ENCODE results near the gene IL6ST. TPM values are rescaled to one million over a fixed set of nuclear protein-coding genes. Genes with fewer than 3 reads are reported as not detected.
A peak's percentile ranks its signal among the peaks of the same experiment; 100 is the strongest.

Gene IL6ST
- total RNA-seq, 2 donors from 2014 or later, result 52.7 to 55.4 TPM

DNA sequence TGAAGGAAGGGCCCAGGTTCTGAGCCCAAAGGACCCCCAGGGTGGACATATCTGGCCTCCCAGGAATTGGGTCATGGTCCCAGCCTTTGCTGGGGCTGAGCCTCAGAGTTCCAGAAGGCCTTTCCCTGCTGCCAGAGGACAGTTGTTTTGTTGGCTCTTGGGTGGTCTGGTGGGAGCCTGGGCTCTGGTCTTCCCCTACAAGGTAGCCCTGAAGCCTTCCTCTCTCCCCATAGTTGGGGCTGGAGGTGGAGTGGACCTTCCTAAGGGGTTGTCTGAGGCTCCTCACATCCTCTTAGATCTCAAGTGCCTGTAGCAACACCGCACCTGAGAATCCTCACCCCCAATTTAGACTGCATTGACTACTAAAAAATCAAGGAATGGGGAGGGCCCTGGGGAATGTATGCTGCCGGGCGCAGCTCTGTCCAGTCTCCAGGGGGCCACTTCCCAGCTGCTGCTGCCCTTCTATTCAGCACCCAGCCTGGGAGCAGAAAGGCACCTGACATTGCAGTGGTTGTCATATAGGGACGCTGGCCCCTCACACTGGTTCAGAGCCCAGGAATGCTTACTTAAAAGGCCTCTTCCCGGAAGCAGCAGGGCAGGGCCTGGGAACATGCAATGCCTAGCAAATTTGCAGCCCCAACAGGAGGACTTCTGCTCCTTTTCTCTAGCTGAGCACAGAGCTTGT is 77.2 kb downstream of the IL6ST start:
- H3K4me3 Mint-ChIP-seq, result no peak overlapping the region
- DNase-seq (ENCODE audit: low spot score) (no peak), ATAC-seq (no peak)
- H3K27me3 Mint-ChIP-seq, result peaks cover 0 to 4% of the 10 kb centered on the region in 2 donors
- H3K9me3 Mint-ChIP-seq, result no peaks in the 10 kb centered on the region
- H3K4me1 Mint-ChIP-seq (ENCODE audit: low read depth in 2 of 2), result no peaks in the 10 kb centered on the region
- H3K27ac Mint-ChIP-seq, result no peak overlapping the region
- H3K36me3 Mint-ChIP-seq, result no peaks in the 10 kb centered on the region

DNA sequence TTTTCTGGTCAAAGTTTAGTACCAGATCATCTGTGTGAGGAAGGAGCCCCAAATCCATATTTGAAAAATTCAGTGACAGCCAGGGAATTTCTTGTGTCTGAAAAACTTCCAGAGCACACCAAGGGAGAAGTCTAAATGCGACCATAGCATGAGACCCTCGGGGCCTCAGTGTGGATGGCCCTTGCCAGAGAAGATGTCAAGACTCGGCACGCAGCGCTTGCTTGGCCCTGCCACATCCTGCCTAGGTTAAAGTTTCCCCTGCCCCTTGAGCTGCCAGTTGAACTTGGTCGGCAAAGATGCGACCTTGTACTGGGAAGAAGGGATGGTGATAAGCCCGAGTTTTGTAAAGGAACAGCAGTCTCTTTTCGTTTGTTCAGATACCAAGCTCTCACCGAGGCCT is 77.8 kb downstream of the IL6ST start:
- H3K27ac Mint-ChIP-seq, result no peak overlapping the region
- H3K36me3 Mint-ChIP-seq, result no peaks in the 10 kb centered on the region
- H3K27me3 Mint-ChIP-seq, result peaks cover 0 to 7% of the 10 kb centered on the region in 2 donors
- ATAC-seq (no peak), DNase-seq (ENCODE audit: low spot score) (no peak)
- H3K9me3 Mint-ChIP-seq, result no peaks in the 10 kb centered on the region
- H3K4me3 Mint-ChIP-seq, result no peak overlapping the region
- H3K4me1 Mint-ChIP-seq (ENCODE audit: low read depth in 2 of 2), result no peaks in the 10 kb centered on the region

DNA sequence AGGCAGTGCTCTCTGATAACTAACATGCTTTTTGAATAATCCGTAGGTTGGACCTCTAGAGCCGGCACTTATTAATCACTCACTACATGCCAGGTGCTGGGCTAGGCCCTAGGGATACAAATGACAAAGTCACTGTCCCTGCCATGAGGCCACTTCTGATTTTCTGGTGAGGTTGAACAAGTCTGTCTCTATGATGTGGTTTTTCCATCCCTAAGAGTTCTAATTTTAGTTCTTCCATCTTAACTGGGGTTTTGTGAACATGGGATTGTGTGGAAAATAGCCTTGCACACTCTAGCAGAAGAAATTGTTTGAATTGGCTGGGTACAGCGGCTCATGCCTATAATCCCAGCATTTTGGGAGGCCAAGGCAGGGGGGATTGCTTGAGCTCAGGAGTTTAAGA is 79.0 kb downstream of the IL6ST start:
- Mint-ChIP-seq H3K9me3 (no peaks in the 10 kb centered on the region), H3K4me3 (no peak overlapping the region), H3K4me1 (ENCODE audit: low read depth in 2 of 2) (no peaks in the 10 kb centered on the region), H3K27ac (no peak overlapping the region), H3K27me3 (peaks cover 4 to 7% of the 10 kb centered on the region in 2 donors), H3K36me3 (no peaks in the 10 kb centered on the region)
- ATAC-seq, result no peak
- no peak for DNase-seq (ENCODE audit: low spot score)

- H3K4me3 Mint-ChIP-seq, result no peak overlapping the region
- H3K27ac Mint-ChIP-seq, result no peak overlapping the region
- H3K4me1 Mint-ChIP-seq (ENCODE audit: low read depth in 2 of 2), result no peaks in the 10 kb centered on the region
- no peaks in the 10 kb centered on the region for H3K9me3 Mint-ChIP-seq
- peaks cover 4 to 7% of the 10 kb centered on the region in 2 donors for H3K27me3 Mint-ChIP-seq
- H3K36me3 Mint-ChIP-seq, result no peaks in the 10 kb centered on the region
- DNase-seq (ENCODE audit: low spot score) (no peak), ATAC-seq (no peak)
Measured at GRCh38 chr5:55914971-55915370, 79.8 kb downstream of the IL6ST start.

DNA sequence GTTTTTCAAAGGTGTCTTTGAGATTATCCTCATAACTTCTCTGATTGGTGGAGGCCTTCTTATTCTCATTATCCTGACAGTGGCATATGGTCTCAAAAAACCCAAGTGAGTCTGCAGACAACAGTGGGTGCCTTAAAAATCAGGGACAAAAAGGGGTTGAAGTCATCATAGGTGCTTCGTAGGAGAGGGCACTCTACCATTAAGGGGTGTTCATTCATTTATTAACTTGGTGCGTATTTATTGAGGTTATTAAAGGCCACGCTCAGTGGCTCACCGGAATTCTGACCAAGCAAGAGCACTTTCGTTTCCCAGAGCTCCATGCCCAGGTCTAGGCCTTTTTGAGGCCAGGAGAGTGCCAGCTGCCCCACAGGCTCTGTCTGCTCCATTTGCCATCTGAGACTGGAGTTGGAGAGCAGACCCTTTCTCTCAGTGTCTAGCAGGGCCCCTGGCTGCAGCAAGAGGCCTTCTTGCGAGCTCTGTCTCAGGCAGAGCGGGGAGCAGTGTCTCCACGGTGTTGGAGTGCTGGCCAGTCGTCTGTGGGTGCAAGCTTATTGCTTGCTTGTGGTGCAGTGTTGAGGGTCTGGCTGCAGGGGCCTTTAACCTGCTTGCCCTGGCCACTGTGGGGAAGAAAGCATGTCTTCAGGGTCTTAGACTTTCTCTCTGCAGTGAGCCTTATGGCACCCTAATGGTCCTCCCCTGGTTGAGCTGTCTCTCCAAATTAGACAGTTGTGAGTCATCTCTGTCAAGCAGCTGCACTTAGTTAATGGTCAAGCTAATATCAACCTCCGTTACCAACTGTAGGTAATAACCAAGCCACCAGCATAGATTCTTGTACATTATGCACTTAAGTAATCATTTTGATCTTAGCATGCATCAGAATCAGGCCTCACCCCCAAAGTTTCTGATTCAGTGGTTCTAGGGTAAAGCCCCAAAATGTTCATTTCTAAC is 81.0 kb downstream of the IL6ST start:
- Mint-ChIP-seq H3K4me1 (ENCODE audit: low read depth in 2 of 2) (no peaks in the 10 kb centered on the region), H3K27ac (no peak overlapping the region), H3K4me3 (no peak overlapping the region), H3K9me3 (no peaks in the 10 kb centered on the region), H3K27me3 (peaks cover 3 to 4% of the 10 kb centered on the region in 2 donors), H3K36me3 (no peaks in the 10 kb centered on the region)
- ATAC-seq, result peak in 1 of 2 donors; percentile 33
- no peak for DNase-seq (ENCODE audit: low spot score)

GRCh38 chr5:55911784-55912653 is 82.7 kb downstream of the IL6ST start:
- Mint-ChIP-seq H3K4me1 (ENCODE audit: low read depth in 2 of 2) (no peaks in the 10 kb centered on the region), H3K9me3 (no peaks in the 10 kb centered on the region), H3K27ac (no peak overlapping the region), H3K4me3 (no peak overlapping the region), H3K36me3 (no peaks in the 10 kb centered on the region), H3K27me3 (peaks cover 3 to 4% of the 10 kb centered on the region in 2 donors)
- ATAC-seq (no peak), DNase-seq (ENCODE audit: low spot score) (no peak)

DNA sequence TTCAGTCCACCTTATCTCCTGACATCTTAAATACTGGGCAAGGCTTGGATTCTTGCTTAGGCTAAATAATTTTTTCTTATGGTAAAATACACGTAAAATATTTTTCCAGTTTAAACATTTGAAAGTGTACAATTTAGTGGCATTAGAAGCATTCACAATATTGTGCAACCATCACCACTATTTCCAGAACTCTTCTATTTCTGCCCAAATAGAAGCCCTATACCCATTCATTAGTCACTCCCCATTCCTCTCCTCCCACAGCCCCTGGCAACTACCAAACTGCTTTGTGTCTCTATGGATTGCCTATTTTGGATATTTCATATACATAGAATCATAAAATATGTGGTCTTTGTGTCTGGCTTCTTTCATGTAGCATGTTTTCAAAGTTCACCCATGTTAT is 86.0 kb downstream of the IL6ST start:
- ATAC-seq (no peak), DNase-seq (ENCODE audit: low spot score) (no peak)
- no peak overlapping the region for H3K27ac Mint-ChIP-seq
- no peak overlapping the region for H3K4me3 Mint-ChIP-seq
- H3K9me3 Mint-ChIP-seq, result no peaks in the 10 kb centered on the region
- peaks cover 3 to 7% of the 10 kb centered on the region in 2 donors for H3K4me1 Mint-ChIP-seq (ENCODE audit: low read depth in 2 of 2)
- no peaks in the 10 kb centered on the region for H3K36me3 Mint-ChIP-seq
- H3K27me3 Mint-ChIP-seq, result peaks cover 4 to 11% of the 10 kb centered on the region in 2 donors

- Mint-ChIP-seq H3K27me3 (peaks cover 4 to 11% of the 10 kb centered on the region in 2 donors), H3K4me1 (ENCODE audit: low read depth in 2 of 2) (peaks cover 12 to 14% of the 10 kb centered on the region in 2 donors), H3K9me3 (no peaks in the 10 kb centered on the region), H3K36me3 (no peaks in the 10 kb centered on the region), H3K4me3 (no peak overlapping the region), H3K27ac (no peak overlapping the region)
- ATAC-seq (no peak), DNase-seq (ENCODE audit: low spot score) (no peak)
Measured at GRCh38 chr5:55907927-55908326, 86.8 kb downstream of the IL6ST start.

DNA sequence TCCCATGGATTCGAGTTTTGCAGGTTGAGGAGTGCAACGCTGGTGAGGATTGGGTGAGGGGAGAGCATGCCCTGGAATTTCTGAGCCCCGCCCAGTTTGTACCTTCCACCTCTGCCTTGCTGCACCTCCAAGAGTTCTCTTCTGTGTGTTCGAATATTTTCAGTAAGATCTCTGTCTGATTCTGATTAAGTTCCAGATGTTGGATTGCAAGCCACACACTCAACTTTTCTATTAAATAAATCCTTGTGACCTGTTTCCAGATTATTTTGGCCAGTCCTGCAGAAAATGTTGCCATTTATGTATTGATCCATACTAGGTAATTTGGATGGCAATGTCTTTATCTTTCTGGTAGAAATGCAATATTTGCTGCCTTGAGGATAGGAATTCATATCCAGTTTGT is 89.5 kb downstream of the IL6ST start:
- Mint-ChIP-seq H3K27ac (no peak overlapping the region), H3K36me3 (no peaks in the 10 kb centered on the region), H3K4me1 (ENCODE audit: low read depth in 2 of 2) (peaks cover 22% of the 10 kb centered on the region in 2 donors), H3K4me3 (no peak overlapping the region), H3K9me3 (no peaks in the 10 kb centered on the region), H3K27me3 (peaks cover 11 to 14% of the 10 kb centered on the region in 2 donors)
- ATAC-seq, result no peak
- DNase-seq (ENCODE audit: low spot score), result no peak

- Mint-ChIP-seq H3K4me1 (ENCODE audit: low read depth in 2 of 2) (peaks cover 23 to 25% of the 10 kb centered on the region in 2 donors), H3K27me3 (peaks cover 14 to 16% of the 10 kb centered on the region in 2 donors), H3K27ac (no peak overlapping the region), H3K36me3 (no peaks in the 10 kb centered on the region), H3K4me3 (no peak overlapping the region), H3K9me3 (no peaks in the 10 kb centered on the region)
- no peak for DNase-seq (ENCODE audit: low spot score)
- no peak for ATAC-seq
Measured at GRCh38 chr5:55904152-55904551, 90.6 kb downstream of the IL6ST start.

DNA sequence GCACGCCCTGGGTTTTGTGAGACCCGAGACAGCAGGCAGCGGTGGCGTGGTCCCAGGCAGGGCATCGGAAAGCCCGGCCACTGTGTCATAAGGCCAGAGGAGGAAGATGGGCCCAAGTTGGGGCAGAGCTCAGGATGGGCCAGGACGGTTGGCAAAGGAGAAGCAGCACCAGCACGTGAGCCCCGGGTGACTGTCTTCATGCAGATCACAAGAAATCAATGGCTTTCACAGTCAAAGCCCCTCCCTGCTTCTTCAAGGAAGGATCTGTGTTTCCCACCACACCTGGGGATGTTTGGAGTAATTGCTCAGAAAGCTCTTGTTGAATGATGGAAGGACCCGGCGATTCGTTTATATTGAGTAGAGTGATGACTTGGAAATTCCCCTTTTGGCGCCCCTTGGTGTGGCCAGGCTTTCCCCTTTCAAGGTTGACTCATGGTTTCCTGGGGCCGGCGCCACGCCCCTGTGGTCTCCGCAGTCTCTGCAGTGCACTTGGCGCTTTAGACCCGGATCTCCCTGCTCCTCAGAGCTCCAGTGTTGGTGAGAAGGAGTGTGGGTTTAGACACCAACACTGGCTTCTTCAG is 91.6 kb downstream of the IL6ST start:
- Mint-ChIP-seq H3K4me1 (ENCODE audit: low read depth in 2 of 2) (peaks cover 23 to 25% of the 10 kb centered on the region in 2 donors), H3K4me3 (peak overlapping the region; percentile 51), H3K36me3 (no peaks in the 10 kb centered on the region), H3K27ac (peak overlapping the region in 1 of 2 donors; percentile 56), H3K27me3 (peaks cover 14 to 16% of the 10 kb centered on the region in 2 donors), H3K9me3 (no peaks in the 10 kb centered on the region)
- DNase-seq (ENCODE audit: low spot score) (peak; percentile 88), ATAC-seq (peak; percentile 90 to 95)

DNA sequence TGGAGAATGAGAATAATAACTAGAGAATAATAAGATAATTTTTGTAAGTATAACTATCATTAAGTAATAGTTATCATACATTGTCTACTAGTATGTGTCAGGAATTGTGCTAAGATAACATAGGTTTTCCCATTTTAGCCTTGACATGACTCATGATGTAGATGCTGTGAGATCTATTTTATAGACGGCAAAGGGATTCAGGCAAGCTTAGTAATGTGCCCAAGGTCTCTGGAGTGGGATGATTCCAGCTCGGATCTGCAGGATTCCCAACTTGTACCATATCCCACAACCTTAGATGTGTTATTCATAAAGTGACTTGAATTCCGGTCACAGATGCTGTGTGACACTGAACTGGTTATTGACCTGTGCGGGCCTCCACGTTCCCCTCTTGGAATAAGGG is 92.1 kb downstream of the IL6ST start:
- Mint-ChIP-seq H3K4me1 (ENCODE audit: low read depth in 2 of 2) (peaks cover 26 to 29% of the 10 kb centered on the region in 2 donors), H3K36me3 (no peaks in the 10 kb centered on the region), H3K9me3 (no peaks in the 10 kb centered on the region), H3K27me3 (peaks cover 15 to 18% of the 10 kb centered on the region in 2 donors), H3K27ac (no peak overlapping the region), H3K4me3 (peak overlapping the region; percentile 51)
- no peak for DNase-seq (ENCODE audit: low spot score)
- no peak for ATAC-seq

DNA sequence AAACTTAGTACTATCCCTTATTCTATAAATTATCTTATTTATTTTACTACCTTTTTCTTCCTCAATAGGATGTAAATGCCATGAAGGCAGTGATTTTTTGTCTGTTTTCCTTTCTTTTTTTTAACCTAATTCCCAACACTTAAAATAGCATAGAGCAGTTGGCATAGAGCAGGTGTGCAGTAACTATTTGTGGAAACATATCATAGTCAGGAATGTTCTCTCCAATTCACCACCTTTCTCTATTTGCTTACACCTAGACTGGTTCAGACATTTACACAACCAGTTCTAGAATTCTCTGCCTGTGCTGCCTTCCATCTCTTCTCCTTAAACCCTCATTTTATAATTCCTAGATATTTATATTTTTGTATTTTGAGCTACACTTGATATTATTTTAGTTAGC is 94.0 kb downstream of the IL6ST start:
- Mint-ChIP-seq H3K36me3 (no peaks in the 10 kb centered on the region), H3K4me1 (ENCODE audit: low read depth in 2 of 2) (peaks cover 33 to 35% of the 10 kb centered on the region in 2 donors), H3K27ac (no peak overlapping the region), H3K27me3 (peaks cover 21 to 27% of the 10 kb centered on the region in 2 donors), H3K9me3 (no peaks in the 10 kb centered on the region), H3K4me3 (no peak overlapping the region)
- DNase-seq (ENCODE audit: low spot score) (no peak), ATAC-seq (no peak)

Data from natural killer cell treated with Interleukin-12 subunit alpha and Interleukin-12 subunit beta and Interleukin-15 and Interleukin-18, amount 100 ng/mL, for 72 hours (primary cell).